HEK293T (cell line): ENCODE results near the gene AKT1.

ENCODE experiments used
- CTCF ChIA-PET: fragments of 350-600 bp; formaldehyde crosslinking; extraction: SDS; loops from one replicate; lab custom pipeline; 2021; ENCODE audit warnings: antibody characterized with exemption, inconsistent platforms; lab: Yijun Ruan, JAX
- POLR2A ChIA-PET: fragments of 350-600 bp; formaldehyde crosslinking; extraction: SDS; loops from one replicate; lab custom pipeline; 2020; ENCODE audit warnings: antibody characterized with exemption, inconsistent platforms; lab: Yijun Ruan, JAX
- DNase-seq: peaks from one replicate; pipeline ENCODE4 v3.0.0; 2012; ENCODE audit warnings: mixed read lengths; ENCODE audit errors: extremely low spot score
- BHLHE40 ChIP-seq: fragments of 450-650 bp; IDR thresholded peaks from 2 replicates; pipeline ENCODE4 v1.6.1; 2016; ENCODE audit warnings: mild to moderate bottlenecking, moderate library complexity, borderline replicate concordance
- CTBP1 ChIP-seq: fragments of 450-650 bp; IDR thresholded peaks from 2 replicates; pipeline ENCODE4 v1.6.1; 2016; ENCODE audit warnings: borderline replicate concordance
- ELF4 ChIP-seq: fragments of 450-650 bp; IDR thresholded peaks from 2 replicates; pipeline ENCODE4 v1.6.1; 2017; ENCODE audit warnings: antibody characterized with exemption
- FOXA1 ChIP-seq: fragments of 450-650 bp; IDR thresholded peaks from 2 replicates; pipeline ENCODE4 v1.6.1; 2016; ENCODE audit warnings: mild to moderate bottlenecking
- FOXK2 ChIP-seq: fragments of 450-650 bp; IDR thresholded peaks from 2 replicates; pipeline ENCODE4 v1.6.1; 2016; ENCODE audit warnings: mild to moderate bottlenecking
- FOXM1 ChIP-seq: fragments of 450-650 bp; IDR thresholded peaks from 2 replicates; pipeline ENCODE4 v1.6.1; 2017; ENCODE audit warnings: mild to moderate bottlenecking, borderline replicate concordance
- HDGF ChIP-seq: fragments of 450-650 bp; IDR thresholded peaks from 2 replicates; pipeline ENCODE4 v1.6.1; 2017; ENCODE audit warnings: antibody characterized with exemption, borderline replicate concordance
- L3MBTL2 ChIP-seq: fragments of 450-650 bp; conservative IDR thresholded peaks from 2 replicates; pipeline ENCODE4 v1.6.1; 2016; ENCODE audit warnings: mild to moderate bottlenecking
- LEF1 ChIP-seq: fragments of 450-650 bp; IDR thresholded peaks from 2 replicates; pipeline ENCODE4 v1.6.1; 2017; ENCODE audit warnings: mild to moderate bottlenecking, borderline replicate concordance
- NFRKB ChIP-seq: fragments of 450-650 bp; IDR thresholded peaks from 2 replicates; pipeline ENCODE4 v1.6.1; 2016; ENCODE audit warnings: mild to moderate bottlenecking, moderate library complexity
- SP1 ChIP-seq: fragments of 450-650 bp; IDR thresholded peaks from 2 replicates; pipeline ENCODE4 v1.6.1; 2017
- SUZ12 ChIP-seq: fragments of 450-650 bp; IDR thresholded peaks from 2 replicates; pipeline ENCODE4 v1.6.1; 2016; ENCODE audit warnings: mild to moderate bottlenecking
- TARDBP ChIP-seq: fragments of 450-650 bp; IDR thresholded peaks from 2 replicates; pipeline ENCODE4 v1.6.1; 2016
- ZNF384 ChIP-seq: fragments of 450-650 bp; IDR thresholded peaks from 2 replicates; pipeline ENCODE4 v1.6.1; 2016
- TF ChIP-seq, protein P1 (sequence below): fragments of 450-650 bp; IDR thresholded peaks from 2 replicates; pipeline ENCODE4 v1.6.1; 2016

The AKT1 gene

DNA sequence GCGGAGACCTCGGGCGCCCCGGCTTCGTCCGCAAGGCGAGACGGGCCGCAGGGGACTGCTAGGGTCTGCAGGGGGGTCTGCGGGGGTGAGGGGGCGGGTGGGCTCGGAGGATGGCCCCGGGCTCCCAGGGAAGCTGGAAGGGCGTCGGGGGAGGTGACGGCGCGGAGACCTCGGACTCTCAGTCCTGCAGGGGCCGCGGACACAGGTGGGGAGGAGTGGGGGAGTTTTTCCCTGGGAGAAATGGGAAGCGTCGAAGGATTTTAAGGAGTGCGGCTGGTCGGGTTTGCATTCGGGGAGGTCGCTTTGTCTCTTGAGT is 31.3 kb upstream of the AKT1 start:
- TF ChIP-seq FOXM1 (no peak), L3MBTL2 (peak; percentile 28), NFRKB (no peak), SP1 (no peak)
- ChIA-PET POLR2A (interaction anchor here (0.6 to 1.8 kb wide), 5 partner anchors 14 to 76 kb away, joined by 3 to 12 read pairs (median 4); partner anchors contain the start of gene SIVA1), CTCF (interaction anchor here (0.5 to 1.9 kb wide), 12 partner anchors 14 to 200 kb away, joined by 3 to 13 read pairs (median 3); partner anchors contain the start of genes SIVA1 and ZBTB42)
- DNase-seq: no peak

DNA sequence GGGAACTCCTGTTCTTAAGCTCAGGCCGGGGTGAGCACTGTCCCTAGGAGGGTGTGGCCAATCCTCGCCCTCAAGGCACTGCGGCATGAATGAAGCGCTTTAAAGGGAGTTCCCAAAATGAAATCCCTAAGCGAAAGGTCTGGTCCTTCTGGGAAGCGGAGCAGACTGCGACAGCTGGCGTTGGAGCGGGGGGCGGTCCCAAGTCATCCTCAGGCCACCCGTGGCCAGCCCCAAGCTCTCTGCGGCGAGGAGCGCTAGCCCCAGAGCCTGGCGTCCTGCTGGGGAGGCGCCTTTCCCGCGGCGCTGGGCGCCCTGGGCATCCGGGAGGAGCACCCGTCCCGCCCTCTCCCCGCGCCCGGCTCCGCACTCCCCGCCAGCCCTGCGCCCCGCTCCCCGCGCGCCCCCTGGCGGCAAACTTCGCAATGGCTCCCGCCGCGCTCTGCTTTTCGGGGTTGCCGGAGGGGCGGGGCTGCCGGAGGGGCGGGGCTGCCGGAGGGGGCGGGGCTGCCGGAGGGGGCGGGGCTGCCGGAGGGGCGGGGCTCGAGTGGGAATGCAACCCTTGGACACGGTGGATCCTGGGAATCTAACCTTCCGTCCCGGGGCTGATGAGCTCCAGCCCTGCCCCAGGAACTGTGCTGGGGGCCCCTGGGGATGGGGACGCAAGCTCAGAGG is 30.8 kb upstream of the AKT1 start:
- POLR2A ChIA-PET: interaction anchor here (0.6 to 1.8 kb wide), 7 partner anchors 13 to 75 kb away, joined by 3 to 12 read pairs (median 4); partner anchors contain the start of gene SIVA1
- CTCF ChIA-PET: interaction anchor here (0.5 to 1.9 kb wide), 12 partner anchors 14 to 201 kb away, joined by 3 to 13 read pairs (median 4); partner anchors contain the start of genes SIVA1 and ZBTB42
- DNase-seq: peak; percentile 93
- TF ChIP-seq HDGF (no peak), ELF4 (no peak), NFRKB (no peak)
- TF ChIP-seq, protein P1, sequence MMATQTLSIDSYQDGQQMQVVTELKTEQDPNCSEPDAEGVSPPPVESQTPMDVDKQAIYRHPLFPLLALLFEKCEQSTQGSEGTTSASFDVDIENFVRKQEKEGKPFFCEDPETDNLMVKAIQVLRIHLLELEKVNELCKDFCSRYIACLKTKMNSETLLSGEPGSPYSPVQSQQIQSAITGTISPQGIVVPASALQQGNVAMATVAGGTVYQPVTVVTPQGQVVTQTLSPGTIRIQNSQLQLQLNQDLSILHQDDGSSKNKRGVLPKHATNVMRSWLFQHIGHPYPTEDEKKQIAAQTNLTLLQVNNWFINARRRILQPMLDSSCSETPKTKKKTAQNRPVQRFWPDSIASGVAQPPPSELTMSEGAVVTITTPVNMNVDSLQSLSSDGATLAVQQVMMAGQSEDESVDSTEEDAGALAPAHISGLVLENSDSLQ: no peak

DNA sequence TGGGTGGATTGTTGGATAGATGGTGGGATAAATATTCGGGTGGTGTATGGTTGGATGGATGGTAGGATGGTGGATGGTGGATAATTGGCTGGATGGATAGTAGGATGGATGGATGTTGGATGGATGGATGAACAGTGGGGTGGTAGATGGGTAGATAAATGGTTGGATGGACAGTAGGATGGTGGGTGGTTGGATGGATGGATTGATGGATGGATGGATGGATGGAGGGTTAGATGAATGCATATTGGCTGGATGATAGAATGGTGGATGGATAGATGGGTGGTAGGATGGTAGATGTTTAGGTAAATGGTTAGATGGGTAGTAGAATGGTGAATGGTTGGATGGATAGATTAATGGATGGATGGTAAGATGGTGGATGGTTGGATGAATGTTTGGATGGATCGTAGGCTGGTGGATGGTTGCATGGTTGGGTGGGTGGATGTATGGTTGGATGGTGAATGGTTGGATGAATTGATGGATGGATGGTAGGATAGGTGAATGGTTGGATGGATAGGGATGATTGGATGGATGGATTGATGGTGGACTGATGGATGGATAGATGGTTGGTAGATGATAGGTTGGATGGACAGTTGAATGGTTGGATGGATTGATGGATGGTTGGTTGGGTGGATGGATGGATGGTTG is 28.9 kb upstream of the AKT1 start:
- POLR2A ChIA-PET: interaction anchor here (1.5 kb wide), 1 partner anchor 54 kb away, joined by 4 read pairs; no protein-coding TSS in a partner anchor
- DNase-seq: no peak
- TF ChIP-seq FOXK2 (no peak), CTBP1 (peak; percentile 59), FOXM1 (no peak), ELF4 (no peak; the same call in 1 of the 2 replicates), TARDBP (peak; percentile 92), BHLHE40 (no peak), ZNF384 (no peak), SP1 (no peak), NFRKB (no peak)
- CTCF ChIA-PET: no interaction called here

DNA sequence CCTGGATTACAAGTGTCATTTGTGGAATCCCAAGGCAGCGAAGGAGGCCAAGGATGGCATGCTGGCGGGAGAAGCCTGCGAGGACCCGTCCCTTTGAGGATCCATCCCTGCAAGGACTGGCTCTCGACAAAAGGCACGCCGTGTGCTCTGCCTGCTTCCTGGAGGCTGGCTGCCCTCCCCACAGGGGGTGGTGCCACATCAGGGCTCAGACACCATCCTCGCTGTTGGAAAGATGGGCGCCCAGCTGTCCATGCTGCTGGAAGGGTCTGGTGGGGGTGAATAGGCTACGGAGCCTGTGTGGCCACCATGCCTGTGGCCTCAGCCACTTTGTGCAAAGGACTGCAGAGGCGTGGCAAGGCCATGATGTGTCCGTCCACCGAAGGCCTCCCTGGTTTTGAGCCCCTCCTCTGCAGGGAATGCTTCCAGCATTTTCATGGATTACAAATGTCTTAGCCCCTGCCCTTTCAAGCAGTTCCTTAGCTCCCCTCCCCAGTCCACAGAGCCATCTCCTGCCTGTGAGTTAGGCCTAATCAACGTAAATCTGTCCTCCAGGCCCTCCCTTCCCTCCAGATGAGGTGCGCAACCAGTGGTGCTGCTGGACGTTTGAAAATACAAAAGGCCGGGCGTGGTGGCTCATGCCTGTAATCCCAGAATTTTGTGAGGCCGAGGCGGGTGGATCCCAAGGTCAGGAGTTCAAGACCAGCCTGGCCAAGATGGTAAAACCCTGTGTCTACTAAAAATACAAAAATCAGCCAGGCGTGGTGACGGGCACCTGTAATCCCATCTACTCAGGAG is 27.5 kb upstream of the AKT1 start:
- POLR2A ChIA-PET: no interaction called here
- TF ChIP-seq ZNF384 (no peak), SUZ12 (no peak), SP1 (no peak), CTBP1 (no peak), ELF4 (no peak), FOXK2 (no peak)
- TF ChIP-seq, protein P1: no peak
- DNase-seq: no peak
- CTCF ChIA-PET: no interaction called here

DNA sequence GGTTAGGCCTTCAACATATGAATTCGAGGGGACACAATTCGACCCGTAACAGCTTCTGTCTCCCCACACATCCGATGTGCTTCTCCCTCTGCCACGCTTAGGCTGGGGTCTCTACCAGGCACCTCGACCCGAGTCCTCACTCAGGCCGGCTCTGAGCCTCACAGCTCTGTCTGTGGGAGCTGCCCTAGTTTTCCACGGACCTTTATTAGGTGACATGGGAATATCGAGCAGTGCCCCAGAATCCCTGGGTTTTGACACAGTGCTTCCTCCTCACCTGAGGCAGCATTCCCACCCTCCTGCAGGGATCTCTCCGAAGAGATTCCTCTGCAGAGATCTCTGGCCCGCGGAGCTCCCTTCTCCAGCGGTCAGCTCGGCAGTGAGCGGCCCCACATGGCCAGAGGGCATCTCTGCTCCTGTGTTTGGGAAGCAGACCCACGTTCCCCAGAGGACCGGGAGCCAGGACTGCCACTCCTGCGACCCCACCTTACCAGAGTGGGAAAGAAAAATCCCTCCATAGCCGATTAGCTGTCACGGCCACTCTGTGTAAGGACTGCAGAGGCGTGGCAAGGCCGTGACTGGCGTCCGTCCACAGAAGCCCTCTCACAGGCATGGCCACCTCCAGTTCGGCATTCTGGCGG is 26.5 kb upstream of the AKT1 start:
- DNase-seq: no peak
- TF ChIP-seq, protein P1: no peak
- TF ChIP-seq SUZ12: no peak
- no peak for TF ChIP-seq LEF1
- TF ChIP-seq FOXA1: no peak
- TF ChIP-seq SP1: no peak
- TF ChIP-seq NFRKB: no peak
- no peak for TF ChIP-seq TARDBP
- no peak for TF ChIP-seq BHLHE40
- no peak for TF ChIP-seq HDGF
- TF ChIP-seq ELF4: no peak
- no peak for TF ChIP-seq CTBP1
- TF ChIP-seq ZNF384: no peak
- TF ChIP-seq FOXM1: no peak
- TF ChIP-seq FOXK2: no peak
- ChIA-PET POLR2A (interaction anchor here (1.7 kb wide), 1 partner anchor 52 kb away, joined by 6 read pairs; no protein-coding TSS in a partner anchor), CTCF (interaction anchor here (1.5 kb wide), 1 partner anchor 53 kb away, joined by 10 read pairs; no protein-coding TSS in a partner anchor)
